ENCODE measurements around the gene ENKD1. TPM values are rescaled to one million over a fixed set of nuclear protein-coding genes. Genes with fewer than 3 reads are reported as not detected.

The ENKD1 gene
- total RNA-seq, 1 experiment from 2014 or later: 12.8 TPM

GRCh38 chr16:67713647-67714273, 47.2 kb upstream of the ENKD1 start:
- DNase-seq (ENCODE audit: unreplicated experiment): no peak
- H3K27ac Mint-ChIP-seq (ENCODE audit: low read depth, unreplicated experiment): no peak overlapping the region
- BruUV-seq (replicated peaks): no TSS peak
- ChIA-PET POLR2A (no interaction called here), CTCF (no interaction called here)
- H3K27me3 Mint-ChIP-seq (ENCODE audit: insufficient read depth, unreplicated experiment): no peaks in the 10 kb centered on the region
- intact Hi-C loops (cut with micrococcal nuclease): no loop called here
- TF ChIP-seq, protein P1, sequence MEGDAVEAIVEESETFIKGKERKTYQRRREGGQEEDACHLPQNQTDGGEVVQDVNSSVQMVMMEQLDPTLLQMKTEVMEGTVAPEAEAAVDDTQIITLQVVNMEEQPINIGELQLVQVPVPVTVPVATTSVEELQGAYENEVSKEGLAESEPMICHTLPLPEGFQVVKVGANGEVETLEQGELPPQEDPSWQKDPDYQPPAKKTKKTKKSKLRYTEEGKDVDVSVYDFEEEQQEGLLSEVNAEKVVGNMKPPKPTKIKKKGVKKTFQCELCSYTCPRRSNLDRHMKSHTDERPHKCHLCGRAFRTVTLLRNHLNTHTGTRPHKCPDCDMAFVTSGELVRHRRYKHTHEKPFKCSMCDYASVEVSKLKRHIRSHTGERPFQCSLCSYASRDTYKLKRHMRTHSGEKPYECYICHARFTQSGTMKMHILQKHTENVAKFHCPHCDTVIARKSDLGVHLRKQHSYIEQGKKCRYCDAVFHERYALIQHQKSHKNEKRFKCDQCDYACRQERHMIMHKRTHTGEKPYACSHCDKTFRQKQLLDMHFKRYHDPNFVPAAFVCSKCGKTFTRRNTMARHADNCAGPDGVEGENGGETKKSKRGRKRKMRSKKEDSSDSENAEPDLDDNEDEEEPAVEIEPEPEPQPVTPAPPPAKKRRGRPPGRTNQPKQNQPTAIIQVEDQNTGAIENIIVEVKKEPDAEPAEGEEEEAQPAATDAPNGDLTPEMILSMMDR (IDR thresholded peaks at IDR 0.05; ENCODE audit: unreplicated experiment): no peak
- H3K4me3 Mint-ChIP-seq (ENCODE audit: unreplicated experiment): no peak overlapping the region
- H3K36me3 Mint-ChIP-seq (ENCODE audit: insufficient read depth, unreplicated experiment): no peaks in the 10 kb centered on the region
- H3K4me1 Mint-ChIP-seq (ENCODE audit: insufficient read depth, unreplicated experiment): peaks cover 27% of the 10 kb centered on the region
- H3K9me3 Mint-ChIP-seq (ENCODE audit: unreplicated experiment): no peaks in the 10 kb centered on the region

DNA sequence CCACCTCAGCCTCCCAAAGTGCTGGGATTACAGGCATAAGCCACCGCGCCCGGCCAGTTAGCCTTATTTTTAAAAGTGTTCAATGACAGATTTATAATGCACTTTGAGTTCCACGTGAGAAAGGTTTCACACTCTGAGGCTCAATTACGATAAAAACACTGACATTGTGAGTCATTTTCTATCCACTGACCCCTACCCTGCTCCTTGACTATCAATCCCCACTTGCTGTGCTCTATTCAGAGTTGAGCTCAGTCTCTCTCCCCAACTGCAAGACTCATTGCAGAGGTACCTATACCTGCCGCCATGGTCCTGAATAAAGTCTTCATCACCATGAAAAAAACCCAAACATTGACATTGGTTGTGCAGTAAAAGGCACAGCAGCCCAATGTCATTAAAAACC, 44.1 kb upstream of the ENKD1 start:
- H3K27ac Mint-ChIP-seq (ENCODE audit: low read depth, unreplicated experiment): no peak overlapping the region
- POLR2A ChIA-PET: interaction anchor here (2.0 kb wide), 1 partner anchor 9 kb away, joined by 4 read pairs; no protein-coding TSS in a partner anchor

DNA sequence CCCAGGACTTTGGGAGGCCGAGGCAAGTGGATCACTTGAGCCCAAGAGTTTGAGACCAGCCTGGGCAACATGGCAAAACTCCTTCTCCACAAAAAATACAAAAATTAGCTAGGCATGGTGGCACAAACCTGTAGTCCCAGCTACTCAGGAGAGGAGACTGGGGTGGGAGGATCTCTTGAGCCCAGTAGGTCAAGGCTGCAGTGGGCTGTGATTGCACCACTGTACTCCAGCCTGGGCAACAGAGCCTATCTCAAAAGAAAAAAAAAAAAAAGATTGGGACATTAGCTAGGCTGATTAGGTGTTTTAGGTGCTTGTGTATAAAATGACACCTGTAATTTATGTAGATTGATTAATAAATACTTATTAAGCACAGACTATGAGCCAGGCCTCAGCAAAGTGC, 42.5 kb upstream of the ENKD1 start:
- DNase-seq (ENCODE audit: unreplicated experiment): no peak
- intact Hi-C loops (cut with micrococcal nuclease): no loop called here
- Mint-ChIP-seq H3K9me3 (ENCODE audit: unreplicated experiment) (no peaks in the 10 kb centered on the region), H3K27ac (ENCODE audit: low read depth, unreplicated experiment) (no peak overlapping the region), H3K27me3 (ENCODE audit: insufficient read depth, unreplicated experiment) (no peaks in the 10 kb centered on the region), H3K4me1 (ENCODE audit: insufficient read depth, unreplicated experiment) (peaks cover 18% of the 10 kb centered on the region), H3K36me3 (ENCODE audit: insufficient read depth, unreplicated experiment) (no peaks in the 10 kb centered on the region), H3K4me3 (ENCODE audit: unreplicated experiment) (no peak overlapping the region)
- ChIA-PET CTCF (interaction anchor here (1.4 kb wide), 1 partner anchor 147 kb away, joined by 4 read pairs; the partner anchor contains the start of gene CTCF), POLR2A (interaction anchor here (0.6 kb wide), 1 partner anchor 1935 kb away, joined by 4 read pairs; no protein-coding TSS in a partner anchor)
- TF ChIP-seq, protein P1 (IDR thresholded peaks at IDR 0.05; ENCODE audit: unreplicated experiment): no peak
- no TSS peak for BruUV-seq (replicated peaks)

More for the DNA sequence above, 44.1 kb upstream of the ENKD1 start:
- Mint-ChIP-seq H3K4me3 (ENCODE audit: unreplicated experiment) (no peak overlapping the region), H3K27me3 (ENCODE audit: insufficient read depth, unreplicated experiment) (no peaks in the 10 kb centered on the region), H3K9me3 (ENCODE audit: unreplicated experiment) (no peaks in the 10 kb centered on the region), H3K4me1 (ENCODE audit: insufficient read depth, unreplicated experiment) (peaks cover 18% of the 10 kb centered on the region), H3K36me3 (ENCODE audit: insufficient read depth, unreplicated experiment) (no peaks in the 10 kb centered on the region)
- CTCF ChIA-PET: no interaction called here
- intact Hi-C loops (cut with micrococcal nuclease): no loop called here
- TF ChIP-seq, protein P1 (IDR thresholded peaks at IDR 0.05; ENCODE audit: unreplicated experiment): no peak
- DNase-seq (ENCODE audit: unreplicated experiment): no peak
- BruUV-seq (replicated peaks): no TSS peak

DNA sequence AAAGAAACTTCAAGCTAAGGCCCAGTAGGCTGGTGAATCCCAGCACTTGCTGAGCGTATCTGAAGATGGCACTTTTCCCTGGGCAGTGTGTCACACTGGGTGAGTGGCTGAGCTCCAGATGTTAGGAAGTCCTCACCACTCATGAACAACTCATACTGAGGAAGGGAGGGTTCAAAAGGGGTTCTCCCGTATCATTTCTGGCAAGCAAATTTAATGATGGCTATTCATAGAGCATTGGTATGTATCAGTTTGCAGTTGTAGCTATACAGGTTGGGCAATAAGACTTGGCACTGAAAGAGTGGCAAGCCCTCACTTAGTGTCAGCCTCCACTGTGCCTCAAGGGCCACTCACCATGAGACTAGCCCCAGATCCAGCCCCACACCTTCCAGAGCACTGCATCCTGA, 41.8 kb upstream of the ENKD1 start:
- no TSS peak for BruUV-seq (replicated peaks)
- Mint-ChIP-seq H3K36me3 (ENCODE audit: insufficient read depth, unreplicated experiment) (no peaks in the 10 kb centered on the region), H3K4me3 (ENCODE audit: unreplicated experiment) (no peak overlapping the region), H3K4me1 (ENCODE audit: insufficient read depth, unreplicated experiment) (peaks cover 22% of the 10 kb centered on the region), H3K27me3 (ENCODE audit: insufficient read depth, unreplicated experiment) (no peaks in the 10 kb centered on the region), H3K27ac (ENCODE audit: low read depth, unreplicated experiment) (no peak overlapping the region), H3K9me3 (ENCODE audit: unreplicated experiment) (no peaks in the 10 kb centered on the region)
- intact Hi-C loops (cut with micrococcal nuclease): no loop called here
- TF ChIP-seq, protein P1 (IDR thresholded peaks at IDR 0.05; ENCODE audit: unreplicated experiment): no peak
- CTCF ChIA-PET: interaction anchor here (1.1 kb wide), 1 partner anchor 40 kb away, joined by 3 read pairs; no protein-coding TSS in a partner anchor
- DNase-seq (ENCODE audit: unreplicated experiment): peak; percentile 30
- POLR2A ChIA-PET: interaction anchor here (0.5 to 0.6 kb wide), 2 partner anchors 56 to 342 kb away, joined by 3 read pairs; no protein-coding TSS in a partner anchor
